GM12878 (cell line): ENCODE measurements around the gene FYB1. TPM values are rescaled to one million over a fixed set of nuclear protein-coding genes. Genes with fewer than 3 reads are reported as not detected.

Experiments
- ATAC-seq: fragments of 200-7000 bp; cut with Tn5 transposase; 3 replicates; pipeline ENCODE4 v1.9.1; 2020; ENCODE audit warnings: mild to moderate bottlenecking, moderate library complexity
- BruUV-seq: library from RNA; stranded (reverse); fragments of 400-500 nt; replicated peaks from 2 replicates; lab custom pipeline; 2021; lab: Mats Ljungman, UMichigan
- CTCF ChIA-PET: fragments of 300-600 bp; sonication (Branson Sonifier 250); formaldehyde crosslinking; extraction: SDS; loops from one replicate; lab custom pipeline; 2021; ENCODE audit warnings: inconsistent platforms; lab: Yijun Ruan, JAX
- POLR2A ChIA-PET: fragments of 350-600 bp; formaldehyde crosslinking; extraction: SDS; loops from one replicate; lab custom pipeline; 2021; ENCODE audit warnings: inconsistent platforms; lab: Charles Lee
- RAD21 ChIA-PET: fragments of 300-600 bp; sonication (Branson Sonifier 250); formaldehyde crosslinking; loops from one replicate; lab custom pipeline; 2023; ENCODE audit warnings: antibody characterized with exemption; ENCODE audit not compliant: unreplicated experiment; lab: Charles Lee
- SMC1A ChIA-PET: fragments of 300-600 bp; sonication (Branson Sonifier 250); formaldehyde crosslinking; loops from one replicate; lab custom pipeline; 2023; ENCODE audit not compliant: unreplicated experiment, uncharacterized antibody; lab: Charles Lee
- DNase-seq: peaks from one replicate; pipeline ENCODE4 v3.0.0-alpha.2; 2011; ENCODE audit warnings: low read depth, low spot score
- FAIRE-seq: peaks from 3 replicates; lab custom pipeline; 2011; peaks lifted over from hg19 to GRCh38; lab: Jason Lieb, UNC
- H2AFZ ChIP-seq: 2 replicates; pipeline ENCODE4 v1.6.0; 2011; ENCODE audit warnings: low read depth, low read length, control low read depth; ENCODE audit not compliant: control insufficient read depth
- H3K27ac ChIP-seq: 2 replicates; pipeline ENCODE4 v1.5.1; 2011; ENCODE audit warnings: control low read depth; ENCODE audit not compliant: control insufficient read depth, insufficient read depth
- H3K27me3 ChIP-seq, 2 experiments: replicated peaks in 1 of 2; 2 replicates each; pipeline versions ENCODE4 v1.6.0 to v1.6.1; 2011; ENCODE audit warnings: low read length in 1 of 2; ENCODE audit not compliant: control insufficient read depth in 2 of 2, insufficient read depth in 2 of 2
- H3K36me3 ChIP-seq, 2 experiments: 2 replicates each; pipeline ENCODE4 v1.5.1; 2011; ENCODE audit warnings: low read length in 1 of 2; ENCODE audit not compliant: control insufficient read depth in 2 of 2, insufficient read depth in 2 of 2
- H3K4me1 ChIP-seq: 2 replicates; pipeline ENCODE4 v1.6.1; 2011; ENCODE audit warnings: mild to moderate bottlenecking, low read length, moderate library complexity, mixed read lengths; ENCODE audit not compliant: control insufficient read depth, insufficient read depth
- H3K4me2 ChIP-seq: 2 replicates; pipeline ENCODE4 v1.6.0; 2011; ENCODE audit warnings: control low read depth; ENCODE audit not compliant: control insufficient read depth, insufficient read depth
- H3K4me3 ChIP-seq: fragments of 200-600 bp; sonication (generic); 2 replicates; pipeline ENCODE4 v1.5.1; 2016
- H3K79me2 ChIP-seq: 2 replicates; pipeline ENCODE4 v1.6.0; 2011; ENCODE audit warnings: low read length; ENCODE audit not compliant: control insufficient read depth, insufficient read depth
- H3K9ac ChIP-seq: 2 replicates; pipeline ENCODE4 v1.8.0; 2011; ENCODE audit warnings: low read length, control low read depth, mixed read lengths; ENCODE audit not compliant: control insufficient read depth, insufficient read depth
- H3K9me3 ChIP-seq: replicated peaks from 3 replicates; pipeline ENCODE4 v1.5.1; 2011; ENCODE audit warnings: mild to moderate bottlenecking, low read length; ENCODE audit not compliant: control insufficient read depth, insufficient read depth
- H4K20me1 ChIP-seq: 2 replicates; pipeline ENCODE4 v1.6.0; 2011; ENCODE audit not compliant: control insufficient read depth, insufficient read depth
- IRF3 ChIP-seq: fragments of 450-650 bp; IDR thresholded peaks from 2 replicates; pipeline ENCODE4 v1.6.1; 2014; ENCODE audit warnings: mild to moderate bottlenecking
- MYC ChIP-seq: IDR thresholded peaks from 2 replicates; pipeline ENCODE4 v1.6.1; 2011; ENCODE audit warnings: mild to moderate bottlenecking, low read length, moderate library complexity, inconsistent platforms; ENCODE audit not compliant: insufficient read depth, insufficient replicate concordance, insufficient read length, severe bottlenecking
- PAX8 ChIP-seq: fragments of 450-650 bp; IDR thresholded peaks from 2 replicates; pipeline ENCODE4 v1.6.1; 2017; ENCODE audit warnings: mild to moderate bottlenecking, moderate library complexity
- RELB ChIP-seq: fragments of 450-650 bp; IDR thresholded peaks from 2 replicates; pipeline ENCODE4 v1.6.1; 2017; ENCODE audit warnings: low read depth, mild to moderate bottlenecking, moderate library complexity
- ZNF24 ChIP-seq: fragments of 450-650 bp; IDR thresholded peaks from 2 replicates; pipeline ENCODE4 v1.6.1; 2017; ENCODE audit warnings: antibody characterized with exemption, mild to moderate bottlenecking
- ZNF384 ChIP-seq: IDR thresholded peaks from 2 replicates; pipeline ENCODE4 v1.6.1; 2012; ENCODE audit warnings: low read depth, mild to moderate bottlenecking, low read length, improper control_type of control experiment, borderline replicate concordance
- WGBS: methylation state at CpG from one replicate; pipeline ENCODE4 v1.1.6; 2016; ENCODE audit warnings: low lambda C conversion rate; ENCODE audit not compliant: insufficient replicate concordance, insufficient coverage; ENCODE audit errors: missing lambda C conversion rate; 5-methylcytosine and 5-hydroxymethylcytosine counted together
- in situ Hi-C: fragments of 300-500 bp; cut with MboI; formaldehyde crosslinking; loops from 9 replicates; pipeline ENCODE4 v1.14.3; 2018; ENCODE audit warnings: mixed read lengths
- intact Hi-C: fragments of 100-400 bp; cut with micrococcal nuclease; formaldehyde crosslinking; loops from one replicate; pipeline ENCODE4 v1.14.2; 2022; ENCODE audit not compliant: unreplicated experiment
- polyA plus RNA-seq, 11 experiments: library from polyadenylated mRNA; depleted of rRNA in 4 of 11; unstranded in 6 of 11; stranded (reverse) in 5 of 11; fragments of >200 nt; fragmentation: Nextera tagmentation in 4 of 11; fragmentation: Illumina TruSeq in 1 of 11; extraction: Ambion mirVana in 4 of 11; extraction: Trizol in 1 of 11; gene quantifications; 1 replicate in 1 of 11; 2 replicates in 10 of 11; pipeline versions ENCODE4 v1.2.1 to v1.2.3, GENCODE V29; 2011 to 2016; ENCODE audit warnings: inconsistent platforms in 2 of 11, missing spikeins in 2 of 11, low read depth in 1 of 11
- total RNA-seq, 4 experiments: library from RNA; depleted of rRNA in 3 of 4; stranded (reverse); fragments of >200 nt in 3 of 4; fragmentation: Illumina TruSeq in 1 of 4; extraction: Trizol in 1 of 4; gene quantifications; 2 replicates each; pipeline versions ENCODE4 v1.2.1 to v1.2.3, GENCODE V29; 2013 to 2021

Gene FYB1
- total and polyA plus RNA-seq, 10 of the 15 experiments (the other 5 are each of a cell fraction or from before 2014, with no cell fraction given), result 0.06 to 4.3 (median 0.25) TPM; not detected in 2

GRCh38 chr5:39158786-39159185 lies 60.6 kb downstream of the FYB1 start:
- H3K9me3 ChIP-seq, result no peaks in the 10 kb centered on the region
- no peak overlapping the region for H3K4me2 ChIP-seq
- ATAC-seq, result no peak
- ChIA-PET POLR2A (no interaction called here), RAD21 (no interaction called here), SMC1A (interaction anchor here (0.7 to 1.8 kb wide), 3 partner anchors 9 to 17 kb away, joined by 3 to 7 read pairs (median 3); no protein-coding TSS in a partner anchor), CTCF (no interaction called here)
- intact Hi-C loops (no loop called here), in situ Hi-C loops (no loop called here)
- H3K27me3 ChIP-seq, result no peaks in the 10 kb centered on the region
- no peaks in the 10 kb centered on the region for H4K20me1 ChIP-seq
- no peak overlapping the region for H3K4me3 ChIP-seq
- BruUV-seq, result no TSS peak
- no peaks in the 10 kb centered on the region for H3K4me1 ChIP-seq
- FAIRE-seq, result no peak
- no peak overlapping the region for H3K27ac ChIP-seq
- no peaks in the 10 kb centered on the region for H3K79me2 ChIP-seq
- DNase-seq, result no peak
- 13% methylated on average over 2 of the region's 2 CpGs for WGBS
- no peak overlapping the region for H3K9ac ChIP-seq
- H2AFZ ChIP-seq, result no peak overlapping the region
- no peaks in the 10 kb centered on the region for H3K36me3 ChIP-seq
- no peak for TF ChIP-seq RELB
- TF ChIP-seq ZNF24, result no peak
- TF ChIP-seq PAX8, result no peak
- TF ChIP-seq ZNF384, result no peak
- TF ChIP-seq MYC, result no peak
- TF ChIP-seq IRF3, result no peak
